B cell (primary cell): ENCODE results near the gene ZNF443. TPM values are rescaled to one million over a fixed set of nuclear protein-coding genes. Genes with fewer than 3 reads are reported as not detected.

Experiments used
- ATAC-seq: fragments of 200-7000 bp; cut with Tn5 transposase; one replicate; pipeline ENCODE4 v1.10.0; 2021; ENCODE audit warnings: low read depth, mild to moderate bottlenecking, moderate number of reproducible peaks, moderate library complexity
- CTCF ChIA-PET: fragments of 350-600 bp; sonication (Branson Sonifier 250); formaldehyde crosslinking; loops from one replicate; lab custom pipeline; 2021; ENCODE audit warnings: antibody characterized with exemption, inconsistent platforms; lab: Charles Lee
- POLR2A ChIA-PET: fragments of 350-600 bp; sonication (Branson Sonifier 250); formaldehyde crosslinking; loops from one replicate; lab custom pipeline; 2021; ENCODE audit warnings: antibody characterized with exemption; lab: Charles Lee
- DNase-seq: peaks from one replicate; pipeline ENCODE4 v3.0.0; 2013
- H2AFZ ChIP-seq: 2 replicates; pipeline ENCODE4 v1.6.1; 2012; ENCODE audit warnings: mild to moderate bottlenecking, low read depth, low read length; ENCODE audit not compliant: insufficient read depth, poor library complexity, severe bottlenecking
- H3K27ac ChIP-seq, 2 donors: 1 replicate in 1 of 2; 2 replicates in 1 of 2; pipeline ENCODE4 v1.5.1; 2012 to 2013; ENCODE audit warnings: low read length in 2 of 2, mild to moderate bottlenecking in 2 of 2, moderate library complexity in 1 of 2
- H3K27me3 ChIP-seq, 4 experiments: fragments of 200-600 bp in 1 of 4; sonication (generic) in 1 of 4; replicated peaks in 1 of 4; 1 replicate in 2 of 4; 2 replicates in 2 of 4; pipeline versions ENCODE4 v1.6.1 to v1.7.0; 2013 to 2016; ENCODE audit warnings: low read length in 3 of 4, mild to moderate bottlenecking in 2 of 4, mixed read lengths in 1 of 4, moderate library complexity in 1 of 4; ENCODE audit not compliant: insufficient read depth in 4 of 4, control insufficient read depth in 3 of 4; ENCODE audit errors: control extremely low read depth in 1 of 4
- H3K36me3 ChIP-seq, 2 experiments: replicated peaks in 1 of 2; 1 replicate in 1 of 2; 2 replicates in 1 of 2; pipeline versions ENCODE4 v1.6.1 to v1.7.1; 2013; ENCODE audit warnings: low read length in 1 of 2; ENCODE audit not compliant: insufficient read depth in 2 of 2, control insufficient read depth in 1 of 2; ENCODE audit errors: control extremely low read depth in 1 of 2, extremely low read depth in 1 of 2
- H3K4me1 ChIP-seq, 2 donors: fragments of 200-600 bp in 1 of 2; sonication (generic) in 1 of 2; 1 replicate in 1 of 2; 2 replicates in 1 of 2; pipeline versions ENCODE4 v1.5.1 to v1.6.1; 2013 to 2017; ENCODE audit warnings: low read length in 2 of 2; ENCODE audit not compliant: control insufficient read depth in 2 of 2, insufficient read depth in 2 of 2
- H3K4me2 ChIP-seq: replicated peaks from 2 replicates; pipeline ENCODE3; 2012; ENCODE audit warnings: mild to moderate bottlenecking, low read depth, low read length; ENCODE audit not compliant: poor library complexity, severe bottlenecking
- H3K4me3 ChIP-seq, 5 experiments: fragments of 200-600 bp in 1 of 5; sonication (generic) in 1 of 5; 1 replicate in 3 of 5; 2 replicates in 2 of 5; pipeline versions ENCODE4 v1.5.1 to v1.7.0; 2011 to 2016; ENCODE audit warnings: low read length in 4 of 5, mild to moderate bottlenecking in 4 of 5, low read depth in 2 of 5, control low read depth in 1 of 5, moderate library complexity in 1 of 5; ENCODE audit not compliant: insufficient read depth in 1 of 5; ENCODE audit errors: control extremely low read depth in 1 of 5, extremely low read depth in 1 of 5
- H3K79me2 ChIP-seq: fragments of 200-600 bp; sonication (generic); one replicate; pipeline ENCODE4 v1.6.0; 2016; ENCODE audit warnings: low read length; ENCODE audit not compliant: control insufficient read depth, insufficient read depth
- H3K9ac ChIP-seq: fragments of 200-600 bp; sonication (generic); 2 replicates; pipeline ENCODE4 v1.6.1; 2017; ENCODE audit warnings: mild to moderate bottlenecking, low read length, moderate library complexity
- H3K9me3 ChIP-seq, 3 donors: one replicate each; pipeline versions ENCODE4 v1.6.1 to v1.7.1; 2013; ENCODE audit warnings: low read length in 2 of 3; ENCODE audit not compliant: control insufficient read depth in 2 of 3, insufficient read depth in 1 of 3; ENCODE audit errors: control extremely low read depth in 1 of 3
- H4K20me1 ChIP-seq: 2 replicates; pipeline ENCODE4 v1.6.0; 2012; ENCODE audit warnings: mild to moderate bottlenecking, low read length; ENCODE audit not compliant: insufficient read depth, control insufficient read depth, poor library complexity, severe bottlenecking
- H3K27ac Mint-ChIP-seq: one replicate; pipeline ENCODE4 v1.8.0; 2021; ENCODE audit warnings: mixed read lengths
- H3K27me3 Mint-ChIP-seq: one replicate; pipeline ENCODE4 v1.8.0; 2021; ENCODE audit warnings: mixed read lengths
- H3K4me1 Mint-ChIP-seq: one replicate; pipeline ENCODE4 v1.8.0; 2021; ENCODE audit warnings: mixed read lengths
- H3K4me3 Mint-ChIP-seq: one replicate; pipeline ENCODE4 v1.8.0; 2021; ENCODE audit warnings: mixed read lengths
- H3K9me3 Mint-ChIP-seq: one replicate; pipeline ENCODE4 v1.8.0; 2022; ENCODE audit warnings: mixed read lengths; ENCODE audit not compliant: insufficient read depth
- CTCF ChIP-seq: fragments of 200-600 bp; IDR thresholded peaks from one replicate; pipeline ENCODE4 v1.8.0; 2022; ENCODE audit warnings: antibody characterized with exemption, mild to moderate bottlenecking
- EZH2 ChIP-seq: IDR thresholded peaks from 2 replicates; pipeline ENCODE4 v1.6.1; 2012; ENCODE audit warnings: borderline replicate concordance, low read depth, mild to moderate bottlenecking, moderate library complexity, low read length; ENCODE audit not compliant: insufficient read depth, poor library complexity, severe bottlenecking
- WGBS: methylation state at CpG from one replicate; pipeline ENCODE4 v1.1.5; 2013; ENCODE audit warnings: missing lambda C conversion rate; ENCODE audit not compliant: insufficient coverage; 5-methylcytosine and 5-hydroxymethylcytosine counted together
- intact Hi-C: fragments of 100-400 bp; cut with micrococcal nuclease; formaldehyde crosslinking; loops from one replicate; pipeline ENCODE4 v1.10.0; 2022
- polyA plus RNA-seq: library from polyadenylated mRNA; depleted of rRNA; stranded (reverse); fragments of >200 nt; gene quantifications from 2 replicates; pipeline ENCODE4 v1.2.3, GENCODE V29; 2012
- total RNA-seq, 2 donors: library from RNA; stranded (reverse); fragments of 120-200 nt in 1 of 2; gene quantifications; 1 replicate in 1 of 2; 2 replicates in 1 of 2; pipeline versions ENCODE4 v1.2.3 to v1.2.4, GENCODE V29; 2013 to 2022

ZNF443 gene
- total and polyA plus RNA-seq, 2 donors (not counting 1 experiment from before 2014, with no cell fraction given), result 1.2 to 5.5 TPM

- CTCF ChIA-PET, result interaction anchor here (1.2 kb wide), 1 partner anchor 12 kb away, joined by 3 read pairs; no protein-coding TSS in a partner anchor
- 2% methylated on average over 8 of the region's 13 CpGs for WGBS
- H3K4me1 Mint-ChIP-seq, result peaks cover 34% of the 10 kb centered on the region
These were observed 43.2 kb upstream of the ZNF443 start for GRCh38 chr19:12484011-12484370.

More at GRCh38 chr19:12484011-12484370, 43.2 kb upstream of the ZNF443 start:
- Histone ChIP-seq H2AFZ (peak overlapping the region; percentile 95), H3K9me3 (no peaks in the 10 kb centered on the region), H3K79me2 (peaks cover 57% of the 10 kb centered on the region), H3K36me3 (no peaks in the 10 kb centered on the region), H3K27ac (peak overlapping the region; percentile 69 to 84), H3K4me3 (peak overlapping the region; percentile 81 to 98 (median 92)), H3K9ac (peak overlapping the region; percentile 97), H3K4me2 (peak overlapping the region; percentile 95), H4K20me1 (peaks cover 11% of the 10 kb centered on the region), H3K27me3 (no peaks in the 10 kb centered on the region), H3K4me1 (peaks cover 30 to 39% of the 10 kb centered on the region in 2 donors)
- Mint-ChIP-seq H3K27me3 (no peaks in the 10 kb centered on the region), H3K27ac (peak overlapping the region; percentile 89), H3K9me3 (no peaks in the 10 kb centered on the region), H3K4me3 (peak overlapping the region; percentile 91)
- intact Hi-C loops, result loop anchor here (1.0 to 10.0 kb wide), 7 partner anchors 11 to 319 kb away; partner anchors contain the start of genes ZNF136, ZNF44, ZNF443 and ZNF563
- ATAC-seq, result no peak
- POLR2A ChIA-PET, result interaction anchor here (0.6 to 1.5 kb wide), 2 partner anchors 11 to 121 kb away, joined by 3 to 9 read pairs; no protein-coding TSS in a partner anchor
- DNase-seq, result no peak
- TF ChIP-seq CTCF, result no peak
- no peak for TF ChIP-seq EZH2
